BJ (cell line): ENCODE data around the gene USP3. TPM values are rescaled to one million over a fixed set of nuclear protein-coding genes. Genes with fewer than 3 reads are reported as not detected.

Experiments
- CTCF ChIA-PET: fragments of 350-600 bp; formaldehyde crosslinking; extraction: SDS; loops from one replicate; lab custom pipeline; 2021; ENCODE audit warnings: antibody characterized with exemption, inconsistent platforms; lab: Yijun Ruan, JAX
- POLR2A ChIA-PET: fragments of 300-600 bp; sonication (Branson Sonifier 250); formaldehyde crosslinking; extraction: SDS; loops from one replicate; lab custom pipeline; 2021; ENCODE audit warnings: antibody characterized with exemption; lab: Charles Lee
- DNase-seq: peaks from one replicate; pipeline ENCODE4 v3.0.0-alpha.2; 2011; ENCODE audit warnings: low read depth
- H3K27me3 ChIP-seq: 2 replicates; pipeline ENCODE4 v1.6.0; 2011; ENCODE audit warnings: low read length; ENCODE audit not compliant: control insufficient read depth, insufficient read depth
- H3K36me3 ChIP-seq: 2 replicates; pipeline ENCODE4 v1.5.1; 2011; ENCODE audit warnings: low read length; ENCODE audit not compliant: control insufficient read depth, insufficient read depth
- H3K4me3 ChIP-seq: 2 replicates; pipeline ENCODE4 v1.5.1; 2011; ENCODE audit warnings: low read depth, mild to moderate bottlenecking, control low read depth, low read length
- polyA plus RNA-seq: library from polyadenylated mRNA; depleted of rRNA; stranded (reverse); fragments of >200 nt; gene quantifications from 2 replicates; pipeline ENCODE4 v1.2.3, GENCODE V29; 2011
- TF ChIP-seq, protein P1 (sequence below): IDR thresholded peaks from 2 replicates; pipeline ENCODE4 v1.5.1; 2011; ENCODE audit warnings: low read depth, mild to moderate bottlenecking, control low read depth, inconsistent platforms, low read length, moderate library complexity; ENCODE audit not compliant: insufficient read depth

The USP3 gene
- polyA plus RNA-seq, 1 experiment = 13.3 TPM

- no peak overlapping the region for H3K4me3 ChIP-seq
- CTCF ChIA-PET = interaction anchor here (2.2 kb wide), 1 partner anchor 88 kb away, joined by 7 read pairs; no protein-coding TSS in a partner anchor
- no peaks in the 10 kb centered on the region for H3K27me3 ChIP-seq
- POLR2A ChIA-PET = no interaction called here
- TF ChIP-seq, protein P1, sequence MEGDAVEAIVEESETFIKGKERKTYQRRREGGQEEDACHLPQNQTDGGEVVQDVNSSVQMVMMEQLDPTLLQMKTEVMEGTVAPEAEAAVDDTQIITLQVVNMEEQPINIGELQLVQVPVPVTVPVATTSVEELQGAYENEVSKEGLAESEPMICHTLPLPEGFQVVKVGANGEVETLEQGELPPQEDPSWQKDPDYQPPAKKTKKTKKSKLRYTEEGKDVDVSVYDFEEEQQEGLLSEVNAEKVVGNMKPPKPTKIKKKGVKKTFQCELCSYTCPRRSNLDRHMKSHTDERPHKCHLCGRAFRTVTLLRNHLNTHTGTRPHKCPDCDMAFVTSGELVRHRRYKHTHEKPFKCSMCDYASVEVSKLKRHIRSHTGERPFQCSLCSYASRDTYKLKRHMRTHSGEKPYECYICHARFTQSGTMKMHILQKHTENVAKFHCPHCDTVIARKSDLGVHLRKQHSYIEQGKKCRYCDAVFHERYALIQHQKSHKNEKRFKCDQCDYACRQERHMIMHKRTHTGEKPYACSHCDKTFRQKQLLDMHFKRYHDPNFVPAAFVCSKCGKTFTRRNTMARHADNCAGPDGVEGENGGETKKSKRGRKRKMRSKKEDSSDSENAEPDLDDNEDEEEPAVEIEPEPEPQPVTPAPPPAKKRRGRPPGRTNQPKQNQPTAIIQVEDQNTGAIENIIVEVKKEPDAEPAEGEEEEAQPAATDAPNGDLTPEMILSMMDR = no peak
- no peak for DNase-seq
- peaks cover 2% of the 10 kb centered on the region; the same call in 1 of the 2 replicates for H3K36me3 ChIP-seq
Measured at GRCh38 chr15:63554337-63554927, 50.0 kb downstream of the USP3 start.

DNA sequence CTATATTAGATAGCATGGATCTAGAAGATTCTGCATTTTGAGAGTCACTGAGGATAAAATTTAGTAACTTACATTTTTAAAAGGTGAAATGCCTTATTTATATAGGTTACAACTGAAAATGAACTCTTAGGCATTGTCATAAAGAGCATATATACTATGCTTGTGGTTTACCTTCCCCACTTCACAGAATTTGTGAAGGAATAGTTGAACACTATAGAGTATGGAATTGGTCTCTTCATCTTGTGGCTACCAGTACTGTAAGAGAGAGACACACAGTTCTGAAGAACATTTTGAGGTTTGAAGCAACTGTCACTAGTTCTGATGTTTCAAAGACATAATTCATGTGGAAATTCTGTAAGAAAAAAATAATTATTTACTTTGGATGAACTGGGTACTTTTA, 51.1 kb downstream of the USP3 start:
- Histone ChIP-seq H3K27me3 (no peaks in the 10 kb centered on the region), H3K36me3 (peaks cover 2% of the 10 kb centered on the region; the same call in 1 of the 2 replicates), H3K4me3 (no peak overlapping the region)
- ChIA-PET POLR2A (no interaction called here), CTCF (no interaction called here)
- TF ChIP-seq, protein P1 = no peak
- no peak for DNase-seq

- no peak overlapping the region for H3K4me3 ChIP-seq
- TF ChIP-seq, protein P1 = no peak
- DNase-seq = no peak
- no peaks in the 10 kb centered on the region for H3K27me3 ChIP-seq
- CTCF ChIA-PET = no interaction called here
- peaks cover 4% of the 10 kb centered on the region; the same call in 1 of the 2 replicates for H3K36me3 ChIP-seq
- POLR2A ChIA-PET = no interaction called here
Measured at GRCh38 chr15:63556246-63556645, 51.9 kb downstream of the USP3 start.

GRCh38 chr15:63556736-63557135, 52.3 kb downstream of the USP3 start:
- POLR2A ChIA-PET = no interaction called here

GRCh38 chr15:63559753-63560152, 55.4 kb downstream of the USP3 start:
- CTCF ChIA-PET = no interaction called here

More at GRCh38 chr15:63556736-63557135, 52.3 kb downstream of the USP3 start:
- TF ChIP-seq, protein P1 = no peak
- Histone ChIP-seq H3K4me3 (no peak overlapping the region), H3K27me3 (no peaks in the 10 kb centered on the region), H3K36me3 (peaks cover 4% of the 10 kb centered on the region; the same call in 1 of the 2 replicates)
- no peak for DNase-seq
- CTCF ChIA-PET = no interaction called here

More at GRCh38 chr15:63559753-63560152, 55.4 kb downstream of the USP3 start:
- TF ChIP-seq, protein P1 = no peak
- Histone ChIP-seq H3K4me3 (no peak overlapping the region), H3K36me3 (peaks cover 7% of the 10 kb centered on the region; the same call in 1 of the 2 replicates), H3K27me3 (no peaks in the 10 kb centered on the region)
- POLR2A ChIA-PET = no interaction called here
- DNase-seq = no peak
